KBM-7 (cell line): ENCODE results near the gene FMNL2.

Source experiments
- DNase-seq: peaks from one replicate; pipeline ENCODE4 v3.0.0-alpha.2; 2015
- in situ Hi-C: fragments of 300-500 bp; cut with MboI; formaldehyde crosslinking; loops from 2 replicates; pipeline ENCODE4 v1.14.3; 2020; ENCODE audit warnings: low sequenced_read_pairs, low pct_unique_long_range_greater_than_20kb, mixed read lengths

Gene FMNL2

DNA sequence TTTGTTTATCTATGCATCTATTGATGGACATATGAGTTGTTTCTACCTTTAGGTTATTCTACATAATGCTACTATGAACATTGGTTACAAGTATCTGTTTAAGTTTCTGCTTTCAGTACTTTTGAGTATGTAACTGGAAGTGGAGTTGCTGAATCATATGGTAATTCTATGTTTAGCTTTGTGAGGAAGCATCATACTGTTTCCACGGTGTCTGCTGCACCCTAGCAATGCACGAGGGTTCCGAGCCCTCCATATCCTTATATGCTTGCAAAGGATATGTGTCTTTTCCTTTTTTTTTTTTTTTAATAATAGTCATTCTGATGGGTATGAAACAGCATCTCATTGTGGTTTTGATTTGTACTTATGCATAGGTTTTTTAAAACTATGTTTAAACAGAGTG lies 83.7 kb downstream of the FMNL2 start:
- in situ Hi-C loops, result no loop called here
- DNase-seq, result no peak

DNA sequence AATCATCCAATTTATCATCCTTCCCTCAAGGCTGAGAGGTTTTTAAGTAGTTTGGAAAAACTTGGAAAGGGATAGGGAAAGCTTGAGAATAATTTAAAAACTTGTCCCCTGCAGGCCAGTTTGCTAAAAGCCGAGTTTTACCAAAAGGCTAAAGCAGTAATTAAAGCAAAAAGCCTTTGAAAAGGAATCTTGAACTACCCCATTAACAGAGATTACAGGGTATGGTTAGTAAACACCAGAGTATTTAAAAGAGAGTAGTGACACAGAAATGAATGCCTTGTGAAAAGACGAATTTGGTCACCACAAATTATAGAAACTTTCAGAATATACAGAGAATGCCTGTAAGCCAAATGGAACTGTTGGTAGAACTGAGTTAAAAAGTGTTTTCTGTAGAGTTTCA lies 85.0 kb downstream of the FMNL2 start:
- in situ Hi-C loops, result no loop called here
- DNase-seq, result no peak

- no peak for DNase-seq
- in situ Hi-C loops, result no loop called here
Observed at GRCh38 chr2:152420363-152420762, 85.4 kb downstream of the FMNL2 start.

DNA sequence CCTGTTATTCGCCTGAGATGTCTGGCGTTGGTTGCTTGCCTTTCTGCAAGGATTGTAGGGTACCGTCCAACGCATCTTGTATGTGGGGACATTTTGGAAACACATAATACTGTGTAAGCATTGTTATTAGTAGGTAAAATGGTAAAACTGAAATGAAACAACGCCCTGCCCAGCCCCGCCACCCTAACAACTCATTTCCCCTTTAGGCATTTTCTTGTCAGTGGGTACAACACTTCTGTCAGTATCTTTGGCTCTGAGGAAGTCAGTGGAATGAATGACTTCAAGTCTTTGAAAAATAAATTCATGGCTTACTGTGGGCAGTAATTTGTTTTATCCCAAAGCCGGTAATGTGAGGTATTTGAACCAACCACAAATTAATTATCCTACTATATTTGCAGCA lies 86.0 kb downstream of the FMNL2 start:
- DNase-seq, result no peak
- in situ Hi-C loops, result no loop called here

DNA sequence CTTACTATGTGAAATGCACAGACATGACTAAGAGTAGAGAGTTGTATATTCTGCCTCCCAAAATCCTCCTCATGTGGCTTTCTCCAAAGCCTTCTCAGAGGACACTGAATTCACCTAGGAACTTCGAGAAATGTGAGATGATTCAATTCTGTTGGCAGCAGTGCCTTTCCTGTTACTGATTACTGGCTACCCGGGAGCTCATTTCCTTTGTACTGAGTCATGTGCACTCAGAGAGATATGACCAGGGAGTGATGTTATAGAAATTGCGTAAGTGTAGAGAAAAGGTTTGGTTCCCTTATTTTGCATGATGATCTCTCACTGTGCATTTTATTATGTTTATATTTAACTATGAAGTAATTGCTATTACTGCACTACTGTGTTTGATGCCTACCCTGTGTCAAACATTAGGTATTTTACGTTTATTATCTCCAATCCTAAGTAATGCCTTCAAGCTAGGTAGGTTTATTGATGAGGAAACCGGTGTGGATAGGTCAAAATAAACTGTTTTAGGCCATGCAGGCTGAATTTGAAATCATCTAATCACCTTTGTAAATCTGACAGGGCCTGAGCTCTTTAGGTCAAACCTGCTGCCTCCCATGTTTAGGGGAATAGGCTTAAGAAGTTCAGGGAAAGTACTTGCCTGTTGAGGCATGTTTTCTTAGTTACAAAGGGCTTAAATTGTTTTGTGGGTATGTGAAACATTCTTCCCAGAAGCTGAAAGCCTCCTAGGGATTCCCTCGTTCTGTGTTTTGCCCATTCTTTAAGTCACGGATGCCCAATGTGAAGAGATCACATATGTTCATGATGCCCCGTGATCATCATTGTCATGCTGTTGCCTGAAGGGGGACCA lies 86.8 kb downstream of the FMNL2 start:
- in situ Hi-C loops, result no loop called here

GRCh38 chr2:152423684-152424083 lies 88.7 kb downstream of the FMNL2 start:
- in situ Hi-C loops, result no loop called here
- no peak for DNase-seq

More for the DNA sequence above, 86.8 kb downstream of the FMNL2 start:
- DNase-seq, result peak; percentile 83

DNA sequence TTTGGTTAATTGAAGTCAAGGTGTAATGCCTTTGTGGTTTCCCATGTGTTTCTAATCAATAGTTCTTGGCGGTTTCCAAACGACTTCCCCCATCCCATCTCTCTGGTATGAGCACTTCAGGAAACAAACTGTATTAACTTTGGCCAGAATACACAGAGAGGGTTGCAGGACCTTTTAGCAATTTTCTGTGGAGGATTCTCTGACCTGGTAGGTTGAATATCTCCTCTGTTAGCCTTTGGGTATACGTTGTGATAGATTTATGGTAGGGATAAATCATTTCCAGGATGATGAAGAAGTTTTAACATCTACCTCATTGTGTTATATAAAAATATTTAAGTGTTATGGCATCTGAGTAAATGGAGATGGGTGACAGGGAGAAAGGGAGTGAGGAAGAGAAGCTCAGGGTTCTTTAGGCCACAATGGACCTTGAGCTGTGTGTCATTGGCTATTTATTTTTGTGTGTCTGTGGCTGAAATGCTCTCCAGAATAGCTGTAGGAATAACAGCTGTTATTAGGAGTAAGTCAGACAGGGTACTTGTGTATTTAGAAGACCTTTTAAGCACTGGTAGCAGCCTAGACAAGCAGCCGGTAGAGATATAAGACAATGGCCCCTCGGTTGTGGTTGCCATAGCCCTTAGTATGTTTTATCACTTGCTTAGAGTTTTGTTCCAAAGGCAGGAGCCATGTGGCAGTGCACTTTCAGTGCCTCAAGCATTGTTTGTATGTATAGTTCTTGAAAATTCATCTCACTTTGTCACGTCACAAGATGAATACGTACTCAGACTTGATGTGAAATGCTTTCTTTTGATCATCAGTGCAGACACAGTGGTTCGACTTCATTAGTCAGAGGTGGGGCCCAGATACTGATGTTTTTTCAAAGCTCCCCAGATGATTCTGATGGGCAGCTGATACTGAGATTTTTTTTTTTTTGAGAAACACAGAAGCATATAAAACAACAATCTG lies 91.1 kb downstream of the FMNL2 start:
- in situ Hi-C loops, result no loop called here
- DNase-seq, result peak; percentile 17

- in situ Hi-C loops, result no loop called here
- DNase-seq, result no peak
Observed at GRCh38 chr2:152426801-152427200, 91.8 kb downstream of the FMNL2 start.

- DNase-seq, result no peak
- in situ Hi-C loops, result no loop called here
Observed at GRCh38 chr2:152427902-152428301, 92.9 kb downstream of the FMNL2 start.

DNA sequence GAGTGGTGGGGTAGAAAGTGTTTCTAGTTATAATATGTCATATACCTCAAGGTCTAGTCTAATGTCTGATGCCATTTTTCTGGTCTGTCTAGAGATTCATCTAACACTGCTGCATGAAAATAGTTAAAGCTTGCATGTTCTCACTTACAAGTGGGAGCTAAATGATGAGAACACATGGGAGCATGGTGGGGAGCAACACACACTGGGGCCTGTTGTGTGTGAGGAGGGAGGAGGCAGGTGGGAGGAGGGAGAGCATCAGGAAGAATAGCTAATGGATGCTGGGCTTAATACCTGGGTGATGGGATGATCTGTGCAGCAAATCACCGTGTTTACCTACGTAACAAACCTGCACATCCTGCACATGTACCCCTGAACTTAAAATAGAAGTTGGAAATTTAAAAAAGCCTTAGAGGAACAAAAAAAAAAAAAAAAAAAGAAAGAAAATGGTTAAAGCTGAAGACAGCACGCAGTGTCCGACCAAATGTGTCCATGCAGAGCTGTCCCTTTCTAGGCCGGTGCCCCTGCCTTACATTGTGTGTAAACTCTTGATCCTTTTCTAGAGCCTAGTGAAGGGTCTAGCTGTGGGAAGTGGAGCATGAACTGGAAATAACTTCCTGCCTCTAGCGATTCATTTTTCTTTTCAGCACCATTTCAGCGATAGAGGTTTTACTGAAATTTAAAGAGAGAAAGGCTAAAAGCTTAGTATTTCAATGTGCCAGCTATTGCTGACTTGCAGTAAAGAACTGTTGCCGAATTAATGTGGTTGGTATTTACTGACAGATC lies 94.0 kb downstream of the FMNL2 start:
- in situ Hi-C loops, result no loop called here

GRCh38 chr2:152430876-152431275 lies 95.9 kb downstream of the FMNL2 start:
- no peak for DNase-seq
- in situ Hi-C loops, result no loop called here

More for the DNA sequence above, 94.0 kb downstream of the FMNL2 start:
- no peak for DNase-seq

GRCh38 chr2:152431370-152432098 lies 96.6 kb downstream of the FMNL2 start:
- in situ Hi-C loops, result no loop called here
- DNase-seq, result no peak

DNA sequence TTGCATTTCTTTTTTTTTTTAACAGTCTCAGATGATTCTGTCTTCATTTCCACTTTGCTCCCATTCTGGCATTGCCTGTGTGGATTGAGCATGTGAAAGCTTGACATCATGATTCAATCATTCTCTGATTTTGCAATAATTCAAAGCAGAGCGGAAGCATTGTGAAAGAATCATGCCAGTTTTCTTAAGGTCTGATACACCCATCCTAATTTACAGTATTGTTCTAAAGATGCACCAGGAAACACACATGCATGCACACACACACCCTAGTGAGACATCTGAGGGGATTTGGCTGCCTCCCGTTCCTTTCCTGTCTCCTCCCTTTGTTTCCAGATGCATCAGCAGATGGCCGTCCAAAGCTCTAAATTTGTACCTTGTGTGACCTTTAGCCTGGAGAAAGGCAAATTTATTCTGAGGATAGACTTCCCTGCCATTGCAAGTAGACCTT lies 97.3 kb downstream of the FMNL2 start:
- peak; percentile 44 for DNase-seq
- in situ Hi-C loops, result no loop called here

DNA sequence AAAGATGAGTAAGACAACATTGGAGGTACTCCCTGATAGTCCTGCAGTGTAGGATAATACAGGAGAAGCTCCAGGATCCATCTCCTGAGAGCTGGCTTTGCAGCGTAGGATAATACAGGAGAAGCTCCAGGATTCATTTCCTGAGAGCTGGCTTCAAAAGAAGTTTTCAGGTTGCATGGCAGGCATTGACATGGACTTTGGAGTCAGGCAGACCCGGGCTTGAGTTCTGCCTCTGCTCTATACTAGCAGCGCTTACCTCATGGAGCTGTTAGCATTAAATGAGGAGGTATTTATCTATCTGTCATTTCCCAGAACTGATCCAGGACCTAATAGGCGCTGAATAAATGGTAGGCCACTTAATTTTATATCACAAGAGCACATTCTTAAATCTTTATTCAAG lies 97.8 kb downstream of the FMNL2 start:
- in situ Hi-C loops, result no loop called here
- DNase-seq, result no peak

DNA sequence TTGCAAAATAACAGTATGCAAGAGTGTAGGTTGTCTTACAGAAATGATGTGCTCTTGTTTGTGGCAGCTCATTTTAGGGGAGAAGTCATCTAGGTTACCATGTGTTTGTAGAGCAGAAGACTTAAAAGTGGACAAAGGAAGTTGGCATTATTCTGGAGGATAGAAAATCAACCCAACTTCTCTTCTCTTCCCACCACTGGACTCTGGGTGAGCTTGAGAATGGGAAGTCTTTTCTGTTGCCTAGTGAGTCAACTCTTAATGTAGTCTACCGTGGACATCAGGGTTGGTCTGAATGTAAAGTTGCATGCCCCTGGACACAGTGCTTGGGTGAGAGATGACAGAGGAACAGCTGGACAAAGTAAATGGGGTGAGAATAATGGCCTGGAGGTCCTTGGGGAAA lies 98.3 kb downstream of the FMNL2 start:
- no peak for DNase-seq
- in situ Hi-C loops, result no loop called here

DNA sequence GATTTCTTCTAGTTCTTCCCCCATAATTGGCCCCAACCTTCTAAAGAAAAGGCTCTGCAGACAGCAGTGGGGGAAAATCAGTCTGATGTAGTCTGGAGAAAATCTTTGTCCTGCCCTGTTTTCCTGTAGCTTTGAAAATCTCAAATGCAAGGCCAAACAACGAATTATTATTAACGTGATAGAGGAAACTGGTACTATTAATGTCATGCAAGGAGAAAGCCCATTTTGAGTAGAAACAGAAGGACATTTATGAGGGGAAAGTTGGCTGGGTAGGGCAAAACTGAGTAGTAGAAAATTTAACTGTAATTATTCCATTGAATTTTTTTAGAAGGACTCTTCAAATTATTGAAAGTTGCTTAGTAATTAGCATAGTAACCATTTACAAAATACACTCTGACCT lies 98.8 kb downstream of the FMNL2 start:
- DNase-seq, result no peak
- in situ Hi-C loops, result no loop called here

- in situ Hi-C loops, result no loop called here
Observed at GRCh38 chr2:152434395-152435182, 99.6 kb downstream of the FMNL2 start.

GRCh38 chr2:152436148-152436547 lies 101.2 kb downstream of the FMNL2 start:
- no peak for DNase-seq
- in situ Hi-C loops, result no loop called here

More at GRCh38 chr2:152434395-152435182, 99.6 kb downstream of the FMNL2 start:
- no peak for DNase-seq
